Embryonic facial prominence (tissue), 1 donor: Measurements from ENCODE around the gene PTPRC.

Experiments used
- DNase-seq: peaks from one replicate; pipeline ENCODE4 v3.0.0-alpha.2; 2016; ENCODE audit errors: extremely low spot score

Gene PTPRC

DNA sequence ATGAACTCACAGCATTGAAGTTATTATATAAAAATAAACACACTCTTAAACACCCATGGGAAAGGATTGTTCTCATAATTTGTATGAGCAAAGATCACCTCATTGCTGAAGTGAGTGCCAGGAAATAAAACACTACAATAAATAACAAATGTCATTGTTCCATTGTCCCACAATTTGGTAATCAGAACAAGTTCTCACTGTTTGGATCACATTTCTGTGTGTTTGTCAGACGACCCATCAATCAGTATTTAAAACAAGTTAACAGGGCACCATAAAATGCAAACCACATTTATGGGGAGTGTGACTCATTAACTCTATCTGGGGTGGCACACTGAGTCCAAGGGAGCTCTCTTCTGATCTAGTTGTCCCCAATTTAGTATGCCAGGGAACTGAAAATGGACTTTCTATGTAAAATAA, 124.5 kb downstream of the PTPRC start:
- DNase-seq: no peak

DNA sequence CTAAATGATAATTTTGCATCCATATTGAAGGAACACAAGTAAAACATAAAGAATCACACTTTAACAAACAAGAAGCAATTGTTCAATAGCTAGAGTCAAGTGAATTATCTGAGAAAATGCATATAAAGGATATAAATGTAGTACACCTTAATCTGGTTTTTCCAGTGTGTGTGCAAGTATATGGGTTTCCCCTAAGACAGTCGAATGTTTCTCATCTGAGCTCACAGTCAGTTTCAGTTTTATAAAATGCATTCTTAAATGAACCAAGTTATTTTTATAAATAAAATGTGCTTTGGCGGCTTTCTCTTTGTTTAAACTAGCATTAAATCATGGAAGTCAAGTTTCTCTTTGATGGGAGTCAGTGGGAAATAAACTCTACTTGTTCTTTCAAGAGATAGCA, 125.9 kb downstream of the PTPRC start:
- no peak for DNase-seq

DNA sequence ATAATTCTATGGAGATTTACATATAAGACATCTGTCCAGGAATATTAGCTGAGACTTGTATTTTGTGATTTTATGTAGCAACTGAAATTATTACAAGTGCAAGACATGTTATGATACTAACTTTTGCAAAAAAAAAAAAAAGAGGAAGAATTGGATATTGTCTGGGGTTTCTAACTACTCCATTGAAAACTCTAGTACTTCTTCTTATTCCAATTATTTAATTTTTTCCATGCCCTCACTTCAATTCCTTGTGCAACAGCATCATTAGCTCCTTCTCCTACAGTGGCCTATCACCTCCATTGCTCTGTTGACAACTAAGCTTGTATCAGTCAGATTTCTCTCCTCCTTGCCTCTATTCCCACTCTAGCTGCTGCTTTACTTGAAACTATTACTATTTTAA, 126.6 kb downstream of the PTPRC start:
- DNase-seq: no peak

DNA sequence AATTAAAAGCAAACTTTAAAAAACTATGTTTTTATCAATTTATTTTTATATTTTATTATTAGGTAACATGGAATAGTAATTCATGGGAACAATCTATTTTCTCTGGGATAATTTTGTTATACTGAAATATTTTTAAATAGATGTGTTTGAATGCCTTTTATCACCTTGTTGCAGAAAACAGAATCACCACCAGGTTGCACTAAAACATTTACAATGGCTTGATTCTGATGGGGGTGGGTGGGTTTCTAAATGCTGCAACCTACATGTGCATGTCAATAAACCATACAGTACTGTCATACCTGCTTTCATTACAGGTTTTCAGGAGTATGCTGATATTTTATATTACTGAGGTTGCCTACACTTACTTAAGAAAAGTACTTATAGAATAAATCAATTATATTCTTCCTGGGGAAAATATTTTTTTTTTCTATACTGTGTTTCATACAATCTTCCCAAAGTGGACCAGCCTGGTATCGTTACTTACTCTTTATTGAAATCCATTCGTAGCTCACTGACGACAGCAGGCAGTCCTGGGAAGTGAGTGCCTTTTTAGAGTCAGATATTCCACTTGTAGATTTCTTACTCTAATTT, 132.8 kb downstream of the PTPRC start:
- no peak for DNase-seq

DNA sequence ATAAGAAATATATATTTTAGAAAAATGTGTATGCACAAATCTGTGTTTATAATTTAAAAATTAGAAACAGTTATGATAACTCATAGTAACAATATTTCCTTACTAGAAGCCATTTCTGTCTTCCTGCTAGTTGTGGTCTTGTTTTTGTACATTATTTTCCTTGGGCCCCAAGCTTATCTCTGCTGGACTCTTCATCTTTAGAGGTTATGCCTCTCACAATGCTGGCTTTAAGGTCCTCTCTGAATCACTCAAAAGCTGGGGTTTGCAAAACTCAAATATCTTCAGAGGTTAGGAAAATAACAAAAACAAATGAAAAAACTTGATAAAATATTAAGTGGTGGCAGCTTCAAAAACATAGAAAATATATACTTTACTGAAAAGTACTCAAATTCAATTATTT, 133.8 kb downstream of the PTPRC start:
- DNase-seq: no peak

DNA sequence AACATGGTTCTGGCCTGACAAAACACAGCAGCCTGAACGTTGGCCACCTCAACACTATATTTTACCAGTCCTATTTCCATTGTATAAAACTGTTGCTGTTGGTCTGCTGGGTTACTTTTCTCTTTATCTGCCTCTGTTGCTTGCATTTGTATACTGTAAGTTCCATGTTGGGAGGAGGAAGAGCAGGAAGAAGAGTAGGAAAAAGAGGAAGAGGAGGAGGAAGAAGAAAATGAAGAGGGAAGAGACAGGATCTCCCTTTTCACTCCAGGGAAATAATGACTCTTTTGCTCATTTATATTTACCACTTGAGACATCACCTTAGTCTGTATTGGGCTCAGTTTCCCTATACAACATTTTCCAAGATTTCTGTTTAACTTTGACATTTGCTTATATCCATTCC, 134.2 kb downstream of the PTPRC start:
- DNase-seq: no peak

DNA sequence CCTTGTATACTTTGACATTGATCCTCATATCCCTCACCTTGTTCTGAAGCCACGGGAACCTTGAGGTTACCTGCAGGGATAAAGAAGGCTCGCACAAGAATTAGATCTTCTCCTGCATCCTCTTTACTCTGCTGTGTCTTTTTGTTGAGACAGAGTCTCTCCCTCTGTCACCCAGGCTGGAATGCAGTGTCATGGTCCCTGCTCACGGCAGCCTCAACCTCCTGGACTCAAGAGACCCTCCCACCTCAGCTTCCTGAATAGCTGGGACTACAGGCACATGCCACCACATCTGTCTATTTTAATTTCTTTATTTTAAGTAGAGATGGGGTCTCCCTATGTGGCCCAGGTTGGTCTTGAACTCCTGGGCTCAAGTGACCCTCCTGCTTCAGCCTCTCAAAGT, 134.7 kb downstream of the PTPRC start:
- no peak for DNase-seq

DNA sequence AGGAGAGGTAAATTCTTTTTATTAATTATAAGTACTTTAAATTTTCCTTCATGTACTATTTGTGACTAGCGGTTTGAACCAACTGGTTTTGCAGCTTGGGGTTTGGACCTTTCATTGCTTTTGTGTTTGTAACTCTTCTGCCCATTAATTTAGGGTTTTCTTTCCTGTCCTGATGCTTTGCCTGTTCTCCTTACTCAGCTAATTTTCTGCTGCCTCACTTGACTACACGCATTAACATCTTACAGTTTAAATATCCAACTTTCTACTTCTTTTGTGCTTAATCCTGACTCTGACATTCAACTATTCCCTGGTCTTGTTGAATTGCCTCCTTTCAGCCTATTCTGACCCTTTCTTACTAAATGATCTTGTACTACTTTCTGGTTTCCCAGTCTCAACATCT, 135.6 kb downstream of the PTPRC start:
- no peak for DNase-seq

DNA sequence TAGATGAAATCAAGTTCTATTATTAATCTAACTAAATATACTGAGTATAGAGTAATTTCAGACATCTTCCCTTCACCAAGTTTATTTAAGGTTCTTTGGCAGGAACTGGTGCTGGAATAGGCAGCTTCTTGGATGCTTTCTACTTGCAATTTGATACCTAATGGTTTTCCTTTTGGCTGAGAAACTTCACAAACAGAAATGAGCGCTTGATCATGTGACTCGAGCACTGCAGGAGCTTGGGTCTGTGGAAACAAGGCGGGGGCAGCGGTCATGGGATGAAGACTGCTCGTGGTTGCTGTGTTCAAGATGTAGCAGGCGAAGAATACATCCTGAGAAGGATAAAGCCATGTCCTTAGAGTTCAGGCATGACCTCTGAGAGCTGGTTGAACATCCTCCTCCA, 136.8 kb downstream of the PTPRC start:
- DNase-seq: no peak

DNA sequence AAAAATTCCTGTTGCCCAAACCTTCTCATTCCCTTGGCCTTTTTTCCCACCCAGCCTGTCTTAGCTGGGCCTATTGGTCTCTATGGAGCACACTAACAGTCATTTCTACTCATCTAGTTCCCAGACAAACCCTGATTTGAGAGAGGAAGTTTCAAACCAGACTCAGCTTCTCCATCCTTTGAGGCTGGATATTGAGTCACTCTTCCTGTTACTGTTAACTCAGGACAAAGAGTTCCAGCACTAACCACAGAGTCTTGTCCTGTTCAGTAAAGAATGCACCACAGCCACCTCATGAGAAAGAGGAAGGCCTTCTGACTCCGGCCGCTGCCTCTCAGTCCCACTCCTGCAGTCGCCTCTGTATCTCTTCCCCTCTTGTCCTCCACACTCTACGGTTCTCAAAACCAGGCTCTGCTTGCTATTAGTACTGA, 137.8 kb downstream of the PTPRC start:
- no peak for DNase-seq

DNA sequence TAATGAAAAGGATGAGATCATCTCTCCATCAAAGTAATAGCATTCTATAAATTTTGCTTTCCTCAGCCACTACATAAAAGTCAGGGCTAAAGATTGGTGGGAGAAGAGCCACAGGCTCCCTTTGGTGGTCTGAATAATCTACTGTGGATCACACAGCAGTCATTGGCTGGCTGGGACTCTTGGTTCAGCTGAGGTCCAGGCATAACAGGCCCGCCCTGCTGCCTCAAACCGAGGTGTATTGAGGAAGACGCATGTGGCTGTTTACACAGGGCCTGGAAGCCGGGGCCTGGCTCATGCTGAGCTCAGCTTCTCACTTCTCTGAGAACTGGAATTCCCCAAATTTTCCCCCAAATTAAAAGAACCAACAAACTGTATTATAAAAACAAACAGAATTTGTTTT, 139.2 kb downstream of the PTPRC start:
- DNase-seq: no peak

DNA sequence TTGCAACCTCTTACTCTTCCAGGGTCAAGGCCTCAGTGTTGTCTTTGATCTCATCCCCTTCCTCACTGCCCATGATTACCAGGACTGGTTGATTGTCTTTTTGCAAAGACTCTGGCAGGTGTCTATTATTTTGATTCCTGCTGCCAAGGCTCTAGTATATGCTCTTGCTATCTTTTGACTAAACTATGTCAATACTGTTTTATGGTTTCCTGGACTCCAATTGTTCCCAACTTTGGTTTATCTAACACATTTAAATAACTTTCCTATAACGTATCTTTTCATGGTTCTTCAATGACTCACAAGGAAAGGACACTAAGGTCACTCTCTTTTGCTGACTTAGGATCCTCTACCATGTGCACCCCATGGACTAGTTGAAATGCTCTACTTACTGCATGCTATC, 141.5 kb downstream of the PTPRC start:
- DNase-seq: no peak

DNA sequence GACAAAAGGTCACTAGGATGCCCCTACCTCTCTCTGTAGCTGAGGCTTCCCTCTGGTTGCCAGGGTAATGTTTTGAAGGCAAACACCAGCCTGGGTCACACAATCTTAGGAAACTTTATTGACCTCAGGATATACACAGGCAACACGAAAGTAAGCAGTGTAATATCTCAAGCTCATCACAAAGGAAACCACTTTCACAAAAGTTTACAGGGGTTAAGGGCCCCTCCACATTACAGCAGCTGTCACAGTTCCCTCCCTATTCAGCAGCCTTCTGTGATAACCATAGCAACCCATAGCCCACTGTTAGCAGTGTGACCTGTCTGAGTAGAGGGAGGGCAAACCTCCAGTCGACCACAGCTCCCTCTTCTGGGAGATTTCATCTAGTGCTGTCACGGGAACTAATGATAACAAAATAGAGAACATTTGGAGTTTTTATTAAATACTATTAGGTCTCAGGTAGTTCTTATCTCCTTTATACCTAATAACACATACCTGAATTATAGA, 149.8 kb downstream of the PTPRC start:
- no peak for DNase-seq

DNA sequence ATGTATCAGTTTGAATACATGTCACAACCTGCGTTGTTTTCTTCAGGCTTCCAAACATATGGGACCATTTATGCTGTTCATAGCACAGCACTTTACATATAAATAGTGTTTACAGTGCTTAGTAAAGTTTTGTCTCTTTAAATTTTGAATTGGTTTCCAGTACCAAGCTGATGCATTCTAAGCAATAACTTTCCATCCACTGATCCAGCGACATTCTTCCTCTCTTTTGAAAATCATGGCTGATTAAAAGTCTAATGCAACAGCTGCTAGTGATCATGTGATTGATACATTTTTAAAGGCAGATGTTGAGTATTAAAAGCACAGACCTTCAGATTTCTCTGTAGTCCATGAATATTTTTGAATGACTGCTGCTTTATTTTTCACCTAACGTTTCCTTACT, 154.9 kb downstream of the PTPRC start:
- peak; percentile 40 for DNase-seq

DNA sequence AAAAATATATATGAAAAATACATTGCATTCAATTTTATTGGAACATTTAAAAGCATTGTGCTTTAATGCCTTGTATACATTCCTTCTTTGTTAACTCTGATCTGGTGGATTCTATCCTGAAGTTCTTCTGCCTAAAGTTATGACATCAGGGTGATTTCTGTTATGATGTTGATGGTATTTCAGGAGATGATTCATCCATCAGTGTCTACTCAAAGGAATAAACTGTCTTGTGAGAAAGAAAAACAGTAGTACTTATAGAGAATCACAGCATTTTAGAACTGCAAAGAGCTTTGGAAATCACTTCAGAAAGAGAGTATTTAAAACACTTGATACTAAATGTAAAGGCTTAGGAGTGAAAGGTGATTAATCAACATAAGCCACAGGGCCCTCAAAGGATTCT, 155.7 kb downstream of the PTPRC start:
- DNase-seq: no peak

DNA sequence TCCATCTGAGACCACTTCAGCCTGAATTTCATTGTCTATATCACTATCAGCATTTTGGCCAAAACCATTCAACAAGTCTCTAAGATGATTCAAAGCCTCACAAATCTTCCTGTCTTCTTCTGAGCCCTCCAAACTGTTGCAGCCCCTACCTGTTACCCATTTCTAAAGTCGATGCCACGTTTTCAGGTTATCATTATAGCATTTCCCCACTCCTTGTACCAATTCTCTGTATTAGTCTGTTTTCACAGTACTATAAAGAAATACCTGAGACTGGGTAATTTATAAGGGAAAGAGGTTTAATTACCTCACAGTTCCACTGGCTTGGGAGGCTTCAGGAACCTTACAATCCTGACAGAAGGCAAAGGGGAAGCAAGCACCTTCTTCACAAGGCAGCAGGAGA, 158.8 kb downstream of the PTPRC start:
- no peak for DNase-seq

DNA sequence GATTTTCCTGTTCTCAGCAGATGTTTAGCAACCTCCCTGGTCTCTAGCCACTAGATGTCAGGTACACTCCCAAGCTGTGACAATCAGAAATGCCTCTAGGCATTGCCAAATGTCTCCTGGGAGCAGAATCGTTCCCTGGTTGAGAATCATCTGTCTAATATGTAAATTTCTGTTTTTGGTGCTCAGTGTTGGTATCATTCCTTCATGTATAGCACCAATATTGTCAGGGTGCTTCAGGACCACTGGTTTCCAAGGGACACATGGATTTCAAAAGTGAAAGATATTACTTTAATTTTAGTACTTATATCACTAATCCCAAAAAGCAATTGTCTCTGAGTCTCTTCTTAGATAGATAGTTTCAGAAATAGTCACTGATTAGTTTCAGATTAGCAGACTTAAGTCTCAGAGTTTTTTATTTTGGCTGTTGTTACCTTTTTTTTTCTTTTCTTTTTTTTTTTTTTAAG, 160.1 kb downstream of the PTPRC start:
- no peak for DNase-seq

DNA sequence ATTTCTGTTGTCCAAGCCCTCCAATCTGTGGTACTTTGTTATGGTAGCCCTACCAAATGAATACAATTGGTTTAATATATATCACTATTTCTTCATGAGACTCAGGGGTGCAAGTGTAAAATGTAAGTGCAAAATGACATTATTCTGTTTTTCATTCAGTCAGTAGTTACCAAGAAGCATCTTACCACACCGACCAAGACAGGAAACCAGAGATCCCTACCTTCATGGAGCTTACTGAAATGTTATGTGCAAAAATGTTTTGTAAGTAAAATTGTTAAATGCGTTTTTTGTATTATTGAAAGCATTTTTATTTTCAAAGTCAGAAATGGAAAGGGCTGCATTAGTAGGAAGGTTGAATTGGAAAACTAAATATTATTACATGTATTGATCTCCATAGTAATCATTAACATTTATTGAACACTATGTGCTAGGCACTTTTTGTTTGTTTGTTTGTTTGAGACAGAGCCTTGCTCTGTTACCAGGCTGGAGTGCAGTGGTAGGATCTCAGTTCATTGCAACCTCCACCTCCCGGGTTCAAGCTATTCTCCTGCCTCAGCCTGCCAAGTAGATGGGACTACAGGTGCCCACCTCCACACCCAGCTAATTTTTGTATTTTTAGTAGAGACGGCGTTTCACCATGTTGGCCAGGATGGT, 166.8 kb downstream of the PTPRC start:
- DNase-seq: no peak

DNA sequence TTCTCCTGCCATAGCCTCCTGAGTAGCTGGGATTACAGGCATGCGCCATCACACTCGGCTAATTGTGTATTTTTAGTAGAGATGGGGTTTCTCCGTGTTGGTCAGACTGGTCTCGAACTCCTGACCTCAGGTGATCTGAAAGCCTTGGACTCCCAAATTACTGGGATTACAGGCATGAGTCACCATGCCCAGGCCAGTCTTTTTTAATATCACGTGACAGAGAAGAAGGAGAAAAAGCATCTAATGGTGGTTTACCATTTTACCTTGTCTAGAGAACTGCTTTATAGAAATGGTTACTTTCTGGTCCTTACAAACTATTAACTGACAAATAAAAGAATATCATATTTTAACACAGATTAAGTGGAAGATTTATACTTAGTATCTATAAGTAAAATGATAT, 168.0 kb downstream of the PTPRC start:
- no peak for DNase-seq
